Measurements from ENCODE around the gene ECD. TPM values are rescaled to one million over a fixed set of nuclear protein-coding genes. Genes with fewer than 3 reads are reported as not detected.

Gene ECD
- total RNA-seq, 1 experiment from 2014 or later: 25.4 TPM

- TF ChIP-seq EGR1 (IDR thresholded peaks at IDR 0.05; ENCODE audit: low read depth) (no peak), CEBPB (IDR thresholded peaks at IDR 0.05; ENCODE audit: low read depth) (no peak), ZNF274 (IDR thresholded peaks at IDR 0.05; ENCODE audit: low read depth, low read length) (no peak), ZBTB33 (IDR thresholded peaks at IDR 0.05; ENCODE audit: extremely low read depth, insufficient replicate concordance, low read length) (no peak), CBX3 (IDR thresholded peaks at IDR 0.05; ENCODE audit: low read depth) (no peak), POLR2AphosphoS5 (IDR thresholded peaks at IDR 0.05; ENCODE audit: low read depth, low read length) (no peak), JUND (IDR thresholded peaks at IDR 0.05) (no peak), MAX (IDR thresholded peaks at IDR 0.05) (no peak), YY1 (IDR thresholded peaks at IDR 0.05; ENCODE audit: extremely low read depth, insufficient replicate concordance, low read depth, low read length) (no peak), SP1 (IDR thresholded peaks at IDR 0.05; ENCODE audit: low read depth) (no peak), FOSL1 (IDR thresholded peaks at IDR 0.05; ENCODE audit: low read depth) (no peak), SRF (IDR thresholded peaks at IDR 0.05; ENCODE audit: low read depth) (no peak), RAD21 (IDR thresholded peaks at IDR 0.05; ENCODE audit: low read depth) (no peak), ELF1 (IDR thresholded peaks at IDR 0.05; ENCODE audit: borderline replicate concordance, low read depth) (no peak), SIN3A (IDR thresholded peaks at IDR 0.05; ENCODE audit: low read depth) (no peak), CTCF (IDR thresholded peaks at IDR 0.05 in 2 of 3, conservative IDR thresholded peaks at IDR 0.05 in 1 of 3; ENCODE audit: borderline replicate concordance in 1 of 3, insufficient read depth in 1 of 3, low read depth in 2 of 3, low read length in 2 of 3) (no peak), ZFX (IDR thresholded peaks at IDR 0.05) (no peak)
- no peak overlapping the region for H3K9ac ChIP-seq (ENCODE audit: low read length)
- ChIA-PET RAD21 (ENCODE audit: low non-redundant PET in 1 of 2, low total read pairs in 2 of 2, uncharacterized antibody in 2 of 2, unreplicated experiment in 2 of 2) (no interaction called here), CTCF (no interaction called here), POLR2A (no interaction called here)
- DNase-seq (ENCODE audit: low read depth, low spot score) (no peak), ATAC-seq (no peak)
- no peaks in the 10 kb centered on the region for H3K79me2 ChIP-seq (ENCODE audit: insufficient read depth, low read length)
- intact Hi-C loops (cut with micrococcal nuclease): no loop called here
- no peak overlapping the region for H3K4me2 ChIP-seq (ENCODE audit: low read length)
- H3K9me3 ChIP-seq (ENCODE audit: control insufficient read depth in 1 of 2, insufficient read depth in 1 of 2, low read depth in 1 of 2, low read length in 2 of 2): no peaks in the 10 kb centered on the region
- H3K4me3 ChIP-seq (replicated peaks in 1 of 2; ENCODE audit: low read depth in 1 of 2, low read length in 2 of 2): no peak overlapping the region
- no TSS peak for BruUV-seq (replicated peaks)
- H3K27ac ChIP-seq (ENCODE audit: low read depth, low read length): no peak overlapping the region
- H3K4me1 ChIP-seq (ENCODE audit: control insufficient read depth in 1 of 2, insufficient read depth in 2 of 2, low read length in 2 of 2): no peaks in the 10 kb centered on the region
- no peak overlapping the region for H2AFZ ChIP-seq (ENCODE audit: low read depth, low read length, poor library complexity, severe bottlenecking)
- no peaks in the 10 kb centered on the region for H3K36me3 ChIP-seq (ENCODE audit: control insufficient read depth in 1 of 2, insufficient read depth in 2 of 2, low read length in 2 of 2)
- no peaks in the 10 kb centered on the region for H3K9me2 ChIP-seq (ENCODE audit: insufficient read depth)
- no peaks in the 10 kb centered on the region for H3K27me3 ChIP-seq (ENCODE audit: insufficient read depth, low read length)
- no peaks in the 10 kb centered on the region for H4K20me1 ChIP-seq (ENCODE audit: insufficient read depth)
These were observed 40.1 kb upstream of the ECD start for GRCh38 chr10:73207883-73208282.

All from HCT116 (cell line).